ENCODE data around the gene PNMA6E. TPM values are rescaled to one million over a fixed set of nuclear protein-coding genes. Genes with fewer than 3 reads are reported as not detected.

The PNMA6E gene
- polyA plus RNA-seq, 3 donors = not detected

GRCh38 chrX:153371256-153371655 lies 29.9 kb downstream of the PNMA6E start:
- DNase-seq (ENCODE audit: extremely low read depth in 1 of 11, low read depth in 9 of 11, low spot score in 4 of 11) = no peak

- DNase-seq (ENCODE audit: extremely low read depth in 1 of 11, low read depth in 9 of 11, low spot score in 4 of 11) = no peak
Observed at GRCh38 chrX:153370293-153371055, 30.7 kb downstream of the PNMA6E start.

GRCh38 chrX:153366878-153367538 lies 34.1 kb downstream of the PNMA6E start:
- no peak for DNase-seq (ENCODE audit: extremely low read depth in 1 of 11, low read depth in 9 of 11, low spot score in 4 of 11)

- no peak for DNase-seq (ENCODE audit: extremely low read depth in 1 of 11, low read depth in 9 of 11, low spot score in 4 of 11)
Observed at GRCh38 chrX:153366119-153366518, 35.0 kb downstream of the PNMA6E start.

GRCh38 chrX:153365670-153366069 lies 35.5 kb downstream of the PNMA6E start:
- DNase-seq (ENCODE audit: extremely low read depth in 1 of 11, low read depth in 9 of 11, low spot score in 4 of 11) = no peak

- DNase-seq (ENCODE audit: extremely low read depth in 1 of 11, low read depth in 9 of 11, low spot score in 4 of 11) = no peak
Observed at GRCh38 chrX:153361781-153362397, 39.3 kb downstream of the PNMA6E start.

GRCh38 chrX:153357877-153358276 lies 43.3 kb downstream of the PNMA6E start:
- DNase-seq (ENCODE audit: extremely low read depth in 1 of 11, low read depth in 9 of 11, low spot score in 4 of 11) = no peak

- no peak for DNase-seq (ENCODE audit: extremely low read depth in 1 of 11, low read depth in 9 of 11, low spot score in 4 of 11)
Observed at GRCh38 chrX:153353416-153353815, 47.7 kb downstream of the PNMA6E start.

- DNase-seq (ENCODE audit: extremely low read depth in 1 of 11, low read depth in 9 of 11, low spot score in 4 of 11) = no peak
Observed at GRCh38 chrX:153352858-153353257, 48.3 kb downstream of the PNMA6E start.

GRCh38 chrX:153351981-153352380 lies 49.2 kb downstream of the PNMA6E start:
- DNase-seq (ENCODE audit: extremely low read depth in 1 of 11, low read depth in 9 of 11, low spot score in 4 of 11) = no peak

GRCh38 chrX:153349952-153350351 lies 51.2 kb downstream of the PNMA6E start:
- DNase-seq (ENCODE audit: extremely low read depth in 1 of 11, low read depth in 9 of 11, low spot score in 4 of 11) = no peak

- no peak for DNase-seq (ENCODE audit: extremely low read depth in 1 of 11, low read depth in 9 of 11, low spot score in 4 of 11)
Observed at GRCh38 chrX:153348421-153348820, 52.7 kb downstream of the PNMA6E start.

- DNase-seq (ENCODE audit: extremely low read depth in 1 of 11, low read depth in 9 of 11, low spot score in 4 of 11) = no peak
Observed at GRCh38 chrX:153347530-153347929, 53.6 kb downstream of the PNMA6E start.

Other genes with a start within 250 kb of the PNMA6E start
- not detected for gene MAGEA1, start 222.1 kb downstream of the PNMA6E start, polyA plus RNA-seq (ENCODE audit: insufficient read length in 3 of 3)
- under 1 TPM; 0.15 to 0.27 (median 0.20) TPM for gene PNMA6F, start 79.6 kb downstream of the PNMA6E start, polyA plus RNA-seq (ENCODE audit: insufficient read length in 3 of 3)
- gene ZNF275, start 67.2 kb downstream of the PNMA6E start, polyA plus RNA-seq (ENCODE audit: insufficient read length in 3 of 3) = 10 to 100 TPM; 19.3 to 22.3 (median 20.5) TPM
- gene ZFP92, start 10.1 kb upstream of the PNMA6E start, polyA plus RNA-seq (ENCODE audit: insufficient read length in 3 of 3) = 1 to 10 TPM in 1 of 3 donors, under 1 TPM in 2; 0.73 to 1.5 (median 0.92) TPM
- under 1 TPM; 0.37 to 0.75 (median 0.64) TPM for gene TREX2, start 44.7 kb upstream of the PNMA6E start, polyA plus RNA-seq (ENCODE audit: insufficient read length in 3 of 3)
- 10 to 100 TPM; 25.3 to 33.3 (median 32.3) TPM for gene HAUS7, start 69.2 kb upstream of the PNMA6E start, polyA plus RNA-seq (ENCODE audit: insufficient read length in 3 of 3)
- gene BGN, start 93.6 kb upstream of the PNMA6E start, polyA plus RNA-seq (ENCODE audit: insufficient read length in 3 of 3) = 100 to 1,000 TPM; 154 to 178 (median 162) TPM
- gene ATP2B3, start 116.3 kb upstream of the PNMA6E start, polyA plus RNA-seq (ENCODE audit: insufficient read length in 3 of 3) = under 1 TPM; 0.17 to 0.32 (median 0.24) TPM
- gene CCNQ, start 197.8 kb upstream of the PNMA6E start, polyA plus RNA-seq (ENCODE audit: insufficient read length in 3 of 3) = 10 to 100 TPM; 15.6 to 19.5 (median 17.0) TPM
- gene DUSP9, start 245.9 kb upstream of the PNMA6E start, polyA plus RNA-seq (ENCODE audit: insufficient read length in 3 of 3) = 10 to 100 TPM; 38.3 to 51.9 (median 46.8) TPM